ENCODE measurements around the gene SUSD3.

- no peak for TF ChIP-seq CTCF (IDR thresholded peaks at IDR 0.05)
- no peak for TF ChIP-seq POLR2A (IDR thresholded peaks at IDR 0.05)
Observed at GRCh38 chr9:93112864-93113389, 54.4 kb downstream of the SUSD3 start.
